D341Med (cell line): Measurements from ENCODE around the gene NPHS1.

ENCODE experiments used
- DNase-seq: peaks from one replicate; pipeline ENCODE4 v3.0.0; 2012; ENCODE audit warnings: low spot score

Gene NPHS1

GRCh38 chr19:35879770-35880317 lies 27.5 kb upstream of the NPHS1 start:
- peak; percentile 86 for DNase-seq

- DNase-seq: no peak
Observed at GRCh38 chr19:35879068-35879467, 26.8 kb upstream of the NPHS1 start.

- no peak for DNase-seq
Observed at GRCh38 chr19:35874392-35874930, 22.2 kb upstream of the NPHS1 start.

DNA sequence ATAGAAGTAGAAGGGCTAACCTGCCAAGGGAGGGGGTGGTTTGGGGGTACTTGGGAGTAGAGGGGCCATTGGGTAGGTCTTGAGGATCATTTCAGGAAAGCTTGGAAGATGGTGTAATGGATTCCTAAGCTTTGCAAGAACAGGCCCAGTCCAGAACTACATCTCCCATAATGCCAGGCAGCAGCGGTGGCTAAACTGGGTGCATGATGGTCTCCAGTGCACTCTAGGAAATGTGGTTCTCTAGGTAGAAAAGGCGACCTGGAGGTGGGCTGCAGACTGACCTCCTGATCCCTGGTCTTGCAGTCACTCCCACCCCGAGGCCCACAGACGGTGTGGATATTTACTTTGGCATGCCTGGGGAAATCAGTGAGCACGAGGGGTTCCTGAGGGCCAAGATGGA lies 19.9 kb upstream of the NPHS1 start:
- no peak for DNase-seq

DNA sequence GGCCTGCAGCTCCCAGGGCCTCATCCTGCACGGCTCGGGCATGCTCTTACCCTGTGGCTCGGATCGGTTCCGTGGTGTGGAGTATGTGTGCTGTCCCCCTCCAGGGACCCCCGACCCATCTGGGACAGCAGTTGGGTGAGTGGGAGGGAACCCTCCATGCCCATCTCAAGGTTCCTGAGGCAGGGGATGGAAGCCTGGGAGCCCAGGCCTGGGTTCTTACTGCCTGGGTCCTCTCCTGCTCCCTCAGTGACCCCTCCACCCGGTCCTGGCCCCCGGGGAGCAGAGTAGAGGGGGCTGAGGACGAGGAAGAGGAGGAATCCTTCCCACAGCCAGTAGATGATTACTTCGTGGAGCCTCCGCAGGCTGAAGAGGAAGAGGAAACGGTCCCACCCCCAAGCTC lies 19.3 kb upstream of the NPHS1 start:
- no peak for DNase-seq

DNA sequence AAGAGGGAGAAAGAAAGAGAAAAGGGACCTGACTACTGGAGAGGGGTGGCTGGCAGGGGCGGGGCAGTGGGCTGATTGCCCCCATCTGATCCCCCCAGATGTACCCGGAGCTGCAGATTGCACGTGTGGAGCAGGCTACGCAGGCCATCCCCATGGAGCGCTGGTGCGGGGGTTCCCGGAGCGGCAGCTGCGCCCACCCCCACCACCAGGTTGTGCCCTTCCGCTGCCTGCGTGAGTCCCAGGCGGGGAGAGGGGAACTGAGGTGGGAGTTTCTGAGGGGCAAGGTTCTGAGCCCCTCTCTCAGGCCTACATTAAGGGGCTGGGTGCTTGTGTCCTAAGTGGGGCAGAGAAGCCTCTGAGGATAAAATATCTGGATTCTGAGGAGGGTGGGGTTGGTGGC lies 18.5 kb upstream of the NPHS1 start:
- DNase-seq: no peak

DNA sequence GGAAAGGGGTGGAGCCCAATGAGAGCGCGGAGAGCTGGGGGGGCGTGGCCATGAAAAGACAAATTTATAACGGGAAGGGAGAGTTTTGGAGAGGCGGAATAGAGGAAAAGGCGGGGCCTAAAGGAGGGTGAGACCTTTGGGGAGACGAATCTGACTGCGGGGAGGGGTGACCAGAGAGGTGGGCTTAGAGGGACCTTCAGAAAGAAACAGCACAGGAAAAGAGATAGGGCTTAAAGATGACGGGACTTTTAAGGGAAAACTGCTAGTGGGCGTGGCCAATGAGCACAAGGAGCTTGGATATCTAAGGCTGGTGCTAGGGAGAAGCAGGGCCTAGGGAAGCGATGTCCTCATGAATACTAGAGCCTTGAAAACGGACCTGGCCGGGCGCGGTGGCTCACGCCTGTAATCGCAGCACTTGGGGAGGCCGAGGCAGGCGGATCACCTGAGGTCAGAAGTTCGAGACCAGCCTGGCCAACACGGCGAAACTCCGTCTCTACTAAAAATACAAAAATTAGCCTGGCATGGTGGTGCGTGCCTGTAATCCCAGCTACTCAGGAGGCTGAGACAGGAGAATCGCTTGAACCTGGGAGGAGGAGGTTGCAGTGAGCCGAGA lies 17.9 kb upstream of the NPHS1 start:
- peak; percentile 81 for DNase-seq

GRCh38 chr19:35869327-35870123 lies 17.2 kb upstream of the NPHS1 start:
- peak; percentile 90 for DNase-seq

- DNase-seq: no peak
Observed at GRCh38 chr19:35868823-35869326, 16.6 kb upstream of the NPHS1 start.

- DNase-seq: peak; percentile 91
Observed at GRCh38 chr19:35868172-35868822, 16.0 kb upstream of the NPHS1 start, which contains the start of gene APLP1. Gene APLP1, plus strand, starts transcription at chr19:35868574. Its CDS starts 63 bp downstream, at chr19:35868637.

- no peak for DNase-seq
Observed at GRCh38 chr19:35863018-35863417, 10.7 kb upstream of the NPHS1 start.

DNA sequence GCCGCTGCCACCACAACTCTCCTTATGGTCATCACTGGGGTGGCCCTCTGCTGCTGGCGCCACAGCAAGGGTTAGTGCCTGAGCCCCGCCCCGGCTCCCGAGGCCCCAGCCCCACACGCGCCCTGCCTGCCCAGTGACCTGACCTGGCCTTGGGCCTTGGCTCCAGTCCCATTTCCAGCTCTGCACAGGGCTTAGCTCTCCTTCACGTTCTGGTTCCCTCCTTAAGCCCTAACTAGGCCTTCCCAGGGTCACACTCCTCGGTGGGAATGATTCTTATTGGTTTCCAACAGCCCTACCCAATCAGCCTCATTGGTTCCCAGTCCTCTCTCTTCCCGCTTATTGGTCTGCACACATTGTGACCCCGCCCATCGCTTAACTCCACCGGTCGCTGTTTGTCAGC lies 10.2 kb upstream of the NPHS1 start:
- DNase-seq: no peak

- no peak for DNase-seq
Observed at GRCh38 chr19:35861640-35862160, 9.4 kb upstream of the NPHS1 start.

DNA sequence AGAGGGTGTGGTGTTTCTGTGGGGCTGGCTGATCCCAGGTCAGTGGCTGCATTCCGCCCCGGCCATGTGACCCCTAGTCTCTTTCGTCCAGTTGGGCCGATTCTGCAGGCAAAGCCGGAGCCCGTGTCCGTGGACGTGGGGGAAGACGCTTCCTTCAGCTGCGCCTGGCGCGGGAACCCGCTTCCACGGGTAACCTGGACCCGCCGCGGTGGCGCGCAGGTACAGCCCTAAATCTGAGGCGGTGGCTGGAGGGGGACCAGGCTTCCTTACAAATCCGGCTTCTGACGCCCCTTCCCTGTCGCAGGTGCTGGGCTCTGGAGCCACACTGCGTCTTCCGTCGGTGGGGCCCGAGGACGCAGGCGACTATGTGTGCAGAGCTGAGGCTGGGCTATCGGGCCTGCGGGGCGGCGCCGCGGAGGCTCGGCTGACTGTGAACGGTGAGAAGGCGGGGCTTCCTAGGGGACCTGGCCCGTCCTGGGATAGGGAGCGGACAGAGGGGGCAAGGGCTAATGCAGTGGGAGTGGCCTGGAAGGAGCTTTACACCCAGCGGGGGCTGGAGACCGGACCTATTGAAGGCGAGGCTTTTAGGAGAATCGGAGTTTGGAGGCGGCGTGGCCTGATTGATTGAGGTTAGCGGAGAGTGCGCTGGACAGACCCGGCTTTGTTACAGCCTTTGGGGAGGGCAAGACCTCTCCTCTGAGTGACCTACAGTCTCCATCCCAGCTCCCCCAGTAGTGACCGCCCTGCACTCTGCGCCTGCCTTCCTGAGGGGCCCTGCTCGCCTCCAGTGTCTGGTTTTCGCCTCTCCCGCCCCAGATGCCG lies 8.7 kb upstream of the NPHS1 start:
- no peak for DNase-seq

DNA sequence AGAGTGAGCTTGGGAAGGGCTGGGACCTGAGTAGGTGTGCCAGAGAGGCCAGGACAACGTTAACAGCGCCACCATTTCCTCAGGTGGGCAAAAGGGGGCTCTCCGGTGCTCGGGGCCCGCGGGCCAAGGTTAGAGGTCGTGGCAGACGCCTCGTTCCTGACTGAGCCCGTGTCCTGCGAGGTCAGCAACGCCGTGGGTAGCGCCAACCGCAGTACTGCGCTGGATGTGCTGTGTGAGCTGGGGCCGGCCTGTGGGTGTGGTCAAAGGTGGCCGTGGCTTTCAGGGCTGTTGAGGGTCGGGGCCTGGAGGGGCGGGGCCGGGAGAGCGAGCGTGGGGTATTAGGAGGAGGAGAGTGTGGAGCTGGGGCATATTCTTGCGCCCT lies 8.1 kb upstream of the NPHS1 start:
- no peak for DNase-seq

DNA sequence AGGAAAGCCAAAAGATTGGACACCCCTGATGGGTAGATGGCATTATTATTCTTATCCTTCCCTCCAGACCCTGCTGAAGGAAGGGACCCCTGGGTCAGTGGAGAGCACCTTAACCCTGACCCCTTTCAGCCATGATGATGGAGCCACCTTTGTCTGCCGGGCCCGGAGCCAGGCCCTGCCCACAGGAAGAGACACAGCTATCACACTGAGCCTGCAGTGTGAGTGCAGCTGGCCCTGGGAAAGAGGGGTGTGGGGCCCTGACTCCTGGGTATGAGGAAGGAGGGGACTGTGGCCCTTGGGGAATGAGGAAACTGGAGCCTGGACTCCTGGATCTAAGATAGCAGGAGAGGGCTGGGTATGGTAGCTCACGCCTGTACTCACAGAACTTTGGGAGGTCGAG lies 7.1 kb upstream of the NPHS1 start:
- no peak for DNase-seq

GRCh38 chr19:35858311-35858710 lies 6.0 kb upstream of the NPHS1 start:
- DNase-seq: no peak

- peak; percentile 87 for DNase-seq
Observed at GRCh38 chr19:35856546-35857149, 4.3 kb upstream of the NPHS1 start, which contains the start of gene KIRREL2. Gene KIRREL2, plus strand, starts transcription at chr19:35856911. Its CDS starts 209 bp downstream, at chr19:35857120.

GRCh38 chr19:35853038-35853756 lies 893 bp upstream of the NPHS1 start:
- no peak for DNase-seq
